Kidney epithelial cell (primary cell): Measurements from ENCODE around the gene RNF225. TPM values are rescaled to one million over a fixed set of nuclear protein-coding genes. Genes with fewer than 3 reads are reported as not detected.
"Not testable (repeated sequence)": the region's sequence is repeated elsewhere in the genome, so short reads cannot be mapped to it uniquely, and the experiment has no call there.

Experiments used
- DNase-seq: peaks from one replicate; pipeline ENCODE4 v3.0.0-alpha.2; 2010; ENCODE audit warnings: low read depth
- H3K27me3 ChIP-seq: 2 replicates; pipeline ENCODE4 v1.6.0; 2011; ENCODE audit warnings: low read length; ENCODE audit not compliant: control insufficient read depth, insufficient read depth
- H3K36me3 ChIP-seq: 2 replicates; pipeline ENCODE4 v1.5.1; 2011; ENCODE audit warnings: low read length; ENCODE audit not compliant: control insufficient read depth, insufficient read depth
- H3K4me3 ChIP-seq: 2 replicates; pipeline ENCODE4 v1.5.1; 2011; ENCODE audit warnings: low read depth, mild to moderate bottlenecking, control low read depth, low read length
- total RNA-seq: library from RNA; depleted of rRNA; stranded (reverse); fragments of >200 nt; gene quantifications from 2 replicates; pipeline ENCODE4 v1.2.3, GENCODE V29; 2015
- TF ChIP-seq, protein P1 (sequence below): IDR thresholded peaks from 2 replicates; pipeline ENCODE4 v1.5.1; 2011; ENCODE audit warnings: mild to moderate bottlenecking, moderate library complexity, low read length, control low read depth, inconsistent platforms; ENCODE audit not compliant: insufficient read depth, poor library complexity, severe bottlenecking

RNF225 gene
- total RNA-seq, 1 donor from 2014 or later: not detected

DNA sequence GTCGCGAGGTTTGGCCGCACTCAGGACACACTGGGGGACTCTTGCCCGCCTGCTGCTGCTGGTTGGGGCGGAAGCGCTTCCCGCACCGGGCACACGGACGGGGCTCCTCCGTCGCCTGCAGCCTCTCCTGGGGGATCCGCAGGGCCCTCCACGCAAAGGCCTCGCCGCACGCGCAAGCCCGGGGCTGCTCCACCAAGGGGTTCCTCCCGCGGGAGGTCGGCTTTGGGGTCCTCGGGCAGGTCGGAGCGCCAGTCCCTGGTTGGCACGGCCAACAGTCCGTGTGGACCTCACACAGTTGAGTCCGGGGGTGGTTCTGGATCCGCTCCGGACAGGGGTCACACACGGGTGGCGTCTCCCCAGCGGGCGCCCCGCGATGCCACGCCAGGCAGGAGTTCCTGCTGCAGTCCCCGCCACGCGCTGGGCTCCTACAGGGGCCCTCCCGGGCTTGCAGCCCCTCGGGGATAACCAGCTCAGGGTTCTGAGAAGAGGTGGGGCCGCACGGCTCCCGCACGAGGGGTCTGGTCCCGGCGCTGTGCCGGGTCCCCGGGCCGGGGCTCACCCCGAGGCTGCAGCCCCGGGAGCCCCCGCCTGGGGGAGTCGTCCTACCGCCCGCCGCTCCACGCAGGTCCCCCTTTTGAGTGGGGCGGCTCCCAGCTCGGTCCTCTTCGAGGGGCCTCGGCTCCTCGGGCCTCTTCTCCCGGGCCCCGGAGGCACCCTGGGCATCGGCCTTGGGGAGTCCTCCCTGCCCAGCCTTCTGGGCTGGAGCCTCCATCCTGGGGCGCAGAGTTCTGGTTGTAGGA, 26.7 kb upstream of the RNF225 start:
- TF ChIP-seq, protein P1, sequence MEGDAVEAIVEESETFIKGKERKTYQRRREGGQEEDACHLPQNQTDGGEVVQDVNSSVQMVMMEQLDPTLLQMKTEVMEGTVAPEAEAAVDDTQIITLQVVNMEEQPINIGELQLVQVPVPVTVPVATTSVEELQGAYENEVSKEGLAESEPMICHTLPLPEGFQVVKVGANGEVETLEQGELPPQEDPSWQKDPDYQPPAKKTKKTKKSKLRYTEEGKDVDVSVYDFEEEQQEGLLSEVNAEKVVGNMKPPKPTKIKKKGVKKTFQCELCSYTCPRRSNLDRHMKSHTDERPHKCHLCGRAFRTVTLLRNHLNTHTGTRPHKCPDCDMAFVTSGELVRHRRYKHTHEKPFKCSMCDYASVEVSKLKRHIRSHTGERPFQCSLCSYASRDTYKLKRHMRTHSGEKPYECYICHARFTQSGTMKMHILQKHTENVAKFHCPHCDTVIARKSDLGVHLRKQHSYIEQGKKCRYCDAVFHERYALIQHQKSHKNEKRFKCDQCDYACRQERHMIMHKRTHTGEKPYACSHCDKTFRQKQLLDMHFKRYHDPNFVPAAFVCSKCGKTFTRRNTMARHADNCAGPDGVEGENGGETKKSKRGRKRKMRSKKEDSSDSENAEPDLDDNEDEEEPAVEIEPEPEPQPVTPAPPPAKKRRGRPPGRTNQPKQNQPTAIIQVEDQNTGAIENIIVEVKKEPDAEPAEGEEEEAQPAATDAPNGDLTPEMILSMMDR: no peak

DNA sequence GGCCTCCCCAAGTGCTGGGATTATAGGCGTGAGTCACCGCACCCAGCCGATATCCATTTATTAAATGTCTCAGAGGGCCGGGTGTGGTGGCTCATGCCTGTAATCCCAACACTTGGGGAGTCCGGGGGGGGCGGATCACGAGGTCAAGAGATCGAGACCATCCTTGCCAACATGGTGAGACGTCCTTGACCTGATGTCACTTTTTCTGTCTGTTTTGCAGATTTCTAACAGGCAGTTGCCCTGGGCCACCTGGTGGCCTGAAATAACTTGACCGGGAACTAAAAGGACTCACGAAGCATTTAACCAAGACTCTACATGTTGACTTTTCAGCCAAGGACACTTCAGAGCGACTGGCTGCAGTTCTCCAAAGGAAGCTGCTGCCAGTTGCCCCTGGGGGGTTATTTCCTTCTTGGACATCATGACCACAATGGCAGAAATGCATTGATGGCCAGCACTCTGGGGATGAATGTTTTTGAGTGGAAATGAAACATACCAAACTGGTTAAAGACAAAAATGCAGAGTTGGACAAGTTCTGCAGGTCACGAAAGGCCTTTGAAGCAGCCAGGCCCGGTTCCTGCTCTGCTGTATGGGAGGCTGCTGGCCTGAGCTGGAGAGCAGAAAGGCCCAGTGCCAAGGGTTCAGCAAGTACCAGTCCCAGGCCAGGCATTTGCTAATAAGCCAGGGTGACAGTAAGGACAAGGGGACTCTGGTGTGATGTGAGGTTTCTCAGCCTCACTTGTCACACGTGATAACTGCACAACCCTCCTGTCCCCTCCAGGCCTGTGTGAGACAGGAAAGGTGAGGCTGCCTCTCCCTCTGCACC, 22.9 kb upstream of the RNF225 start:
- TF ChIP-seq, protein P1: no peak
- no peak for DNase-seq
- H3K27me3 ChIP-seq: no peaks in the 10 kb centered on the region
- no peaks in the 10 kb centered on the region for H3K36me3 ChIP-seq
- no peak overlapping the region for H3K4me3 ChIP-seq

More for the DNA sequence above, 26.7 kb upstream of the RNF225 start:
- DNase-seq: no peak
- no peak overlapping the region for H3K4me3 ChIP-seq
- H3K36me3 ChIP-seq: no peaks in the 10 kb centered on the region
- no peaks in the 10 kb centered on the region for H3K27me3 ChIP-seq

DNA sequence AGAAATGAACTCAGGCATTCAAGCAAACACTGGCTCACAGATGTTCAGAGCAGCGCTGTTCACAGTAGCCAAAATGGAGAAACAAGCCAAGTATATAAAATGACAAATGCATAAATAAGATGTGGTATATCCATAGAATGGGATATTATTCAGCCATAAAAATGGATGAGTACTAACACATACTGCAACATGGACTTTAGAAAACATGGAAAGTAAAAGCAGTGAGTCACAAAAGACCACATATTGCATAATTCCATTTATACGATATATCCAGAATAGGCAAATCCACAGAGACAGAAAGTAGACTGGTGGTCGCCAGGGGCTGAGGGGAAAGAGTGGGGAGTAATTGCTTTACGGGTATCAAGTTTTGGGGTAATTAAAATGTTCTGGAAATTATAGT, 21.3 kb upstream of the RNF225 start:
- H3K36me3 ChIP-seq: no peaks in the 10 kb centered on the region
- DNase-seq: no peak
- H3K4me3 ChIP-seq: no peak overlapping the region
- TF ChIP-seq, protein P1: no peak
- no peaks in the 10 kb centered on the region for H3K27me3 ChIP-seq

DNA sequence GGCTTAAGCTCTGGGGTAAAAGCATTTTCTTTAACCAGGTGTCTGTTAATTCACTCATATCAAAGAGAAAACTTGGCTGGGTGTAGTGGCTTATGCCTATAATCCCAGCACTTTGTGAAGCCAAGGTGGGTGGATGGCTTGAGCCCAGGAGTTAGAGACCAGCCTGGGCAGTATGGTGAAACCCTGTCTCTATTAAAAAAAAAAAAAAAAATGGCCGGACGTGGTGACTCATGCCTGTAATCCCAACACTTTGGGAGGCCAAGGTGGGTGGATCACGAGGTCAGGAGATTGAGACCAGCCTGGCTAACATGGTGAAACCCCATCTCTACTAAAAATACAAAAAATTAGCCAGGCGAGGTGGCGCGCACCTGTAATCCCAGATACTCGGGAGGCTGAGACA, 18.7 kb upstream of the RNF225 start:
- H3K4me3 ChIP-seq, DNase-seq, H3K27me3 ChIP-seq, H3K36me3 ChIP-seq: not testable (repeated sequence)

DNA sequence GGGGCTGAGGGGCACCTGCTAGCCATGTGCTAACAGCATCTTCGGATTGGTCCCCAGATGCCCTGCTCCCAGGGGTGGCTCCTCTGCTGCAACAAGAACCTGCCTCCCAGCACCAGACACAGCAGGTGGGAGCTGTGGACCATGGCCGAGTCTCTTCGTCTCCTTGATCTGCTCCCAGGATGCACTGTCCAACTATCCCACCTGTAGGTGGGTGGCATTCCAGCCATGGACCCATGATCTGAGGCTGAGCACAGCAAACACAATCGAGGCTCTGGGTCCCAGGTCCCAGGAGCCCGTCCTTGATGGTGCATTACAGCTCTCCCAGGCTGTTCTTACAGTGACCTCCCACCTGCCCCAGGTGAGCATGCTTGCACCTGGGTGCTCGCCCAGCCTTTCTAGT, 16.2 kb upstream of the RNF225 start:
- DNase-seq: no peak
- TF ChIP-seq, protein P1: no peak
- no peaks in the 10 kb centered on the region for H3K27me3 ChIP-seq
- no peak overlapping the region for H3K4me3 ChIP-seq
- H3K36me3 ChIP-seq: no peaks in the 10 kb centered on the region

DNA sequence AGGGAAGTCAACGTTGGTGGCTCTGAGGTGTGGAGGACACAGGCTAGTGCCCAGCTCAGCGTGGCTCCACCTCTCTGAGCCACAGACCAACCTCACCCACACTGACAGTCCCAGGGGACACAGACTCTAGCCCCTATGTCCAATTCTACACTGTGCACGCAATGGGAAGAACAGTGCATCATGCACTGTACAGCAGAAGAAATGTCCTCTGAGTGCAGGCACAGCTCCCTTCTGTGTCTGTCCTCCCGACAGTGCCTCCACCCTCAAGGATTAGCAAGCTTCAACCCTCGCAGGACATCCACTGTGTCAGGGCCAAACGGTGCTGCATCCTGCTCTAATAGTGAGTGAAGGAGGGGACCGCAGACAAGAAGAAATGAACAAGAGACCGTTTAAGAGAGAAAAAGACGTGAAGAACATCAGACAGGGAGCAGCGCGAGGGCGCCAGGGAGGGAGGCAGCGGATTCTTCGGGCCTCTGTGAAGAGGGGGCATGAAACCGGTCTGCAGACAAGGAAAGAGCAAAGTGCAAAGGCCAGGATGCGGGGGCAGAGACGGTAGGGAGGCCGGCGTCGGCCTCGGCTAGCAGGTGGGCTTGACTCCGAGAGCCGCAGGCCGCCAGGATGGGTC, 15.3 kb upstream of the RNF225 start:
- Histone ChIP-seq H3K36me3 (no peaks in the 10 kb centered on the region), H3K27me3 (no peaks in the 10 kb centered on the region), H3K4me3 (peak overlapping the region; percentile 67)
- DNase-seq: no peak
- TF ChIP-seq, protein P1: no peak
